GM19239 (cell line): Measurements from ENCODE around the gene TRPM7.
"Not testable (repeated sequence)": the region's sequence is repeated elsewhere in the genome, so short reads cannot be mapped to it uniquely, and the experiment has no call there.

Source experiments
- DNase-seq: peaks from one replicate; pipeline ENCODE4 v3.0.0; 2011; ENCODE audit warnings: low spot score; ENCODE audit not compliant: insufficient read length
- FAIRE-seq: peaks from 2 replicates; lab custom pipeline; 2011; peaks lifted over from hg19 to GRCh38; lab: Jason Lieb, UNC

The TRPM7 gene

DNA sequence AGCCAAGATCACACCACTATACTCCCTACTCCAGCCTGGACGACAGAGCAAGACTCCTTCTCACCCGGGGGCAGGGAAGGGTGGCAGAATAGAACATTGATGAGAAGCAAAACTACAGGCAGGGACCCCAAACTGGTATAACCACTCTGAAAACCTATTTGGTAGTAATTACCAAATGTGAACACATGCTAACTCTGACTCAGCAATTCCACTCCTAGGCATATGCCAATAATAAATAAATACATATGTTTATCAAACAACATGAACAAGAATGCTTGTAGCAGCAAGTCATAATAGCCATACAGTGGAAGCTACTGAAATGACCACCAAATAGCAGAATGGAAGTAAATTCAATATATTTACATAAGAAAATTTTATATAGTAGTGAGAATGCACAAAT is 109.1 kb downstream of the TRPM7 start:
- FAIRE-seq (no peak), DNase-seq (no peak)

DNA sequence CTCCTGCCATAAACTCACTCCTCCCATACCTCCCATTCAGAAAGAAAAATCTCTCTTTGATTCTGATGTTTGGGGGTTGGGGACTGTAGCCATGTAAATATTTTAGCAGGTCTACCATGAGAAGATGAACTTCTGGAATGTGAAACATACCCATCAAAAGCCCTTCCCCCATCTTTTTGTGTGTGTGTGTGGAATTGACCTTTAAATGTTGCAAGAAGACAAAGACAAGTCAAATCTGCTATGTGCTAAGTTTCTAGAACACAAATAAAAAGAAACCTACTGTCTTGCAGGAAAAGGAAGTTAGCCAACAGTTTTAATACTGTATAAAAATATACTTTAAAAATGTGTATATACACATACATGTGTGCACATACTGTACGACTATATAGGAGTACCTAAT is 110.4 kb downstream of the TRPM7 start:
- DNase-seq: no peak
- FAIRE-seq: no peak

DNA sequence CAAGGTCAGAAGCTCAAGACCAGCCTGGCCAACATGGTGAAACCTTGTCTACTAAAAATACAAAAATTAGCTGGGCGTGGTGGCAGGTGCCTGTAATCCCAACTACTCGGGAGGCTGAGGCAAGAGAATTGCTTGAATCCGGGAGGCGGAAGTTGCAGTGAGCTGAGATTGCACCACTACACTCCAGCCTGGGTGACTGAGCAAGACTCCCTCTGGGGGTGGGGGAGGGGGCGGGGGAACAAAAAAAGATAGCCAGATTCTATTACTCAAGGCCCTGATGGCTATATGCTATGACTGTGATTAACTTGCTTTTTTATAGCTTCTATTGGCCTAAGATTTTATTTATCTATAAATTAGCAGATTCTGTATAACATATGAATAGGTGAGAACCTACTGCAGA is 112.8 kb downstream of the TRPM7 start:
- not testable (repeated sequence) for FAIRE-seq, DNase-seq

DNA sequence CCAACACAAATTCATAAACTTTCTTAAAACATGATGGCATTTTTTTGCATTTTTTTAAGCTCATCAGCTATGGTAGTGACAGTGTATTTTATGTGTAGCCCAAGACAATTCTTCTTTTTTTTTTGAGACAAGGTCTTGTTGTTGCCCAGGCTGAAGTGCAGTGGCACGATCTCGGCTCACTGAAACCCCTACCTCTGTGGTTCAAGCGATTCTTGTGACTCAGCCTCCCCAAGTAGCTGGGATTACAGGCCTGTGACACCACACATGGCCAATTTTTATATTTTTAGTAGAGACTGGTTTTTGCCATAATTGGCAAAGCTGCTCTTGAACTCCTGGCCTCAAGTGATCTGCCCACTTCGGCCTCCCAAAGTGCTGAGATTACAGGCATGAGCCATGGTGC is 122.8 kb downstream of the TRPM7 start:
- FAIRE-seq (no peak), DNase-seq (no peak)

DNA sequence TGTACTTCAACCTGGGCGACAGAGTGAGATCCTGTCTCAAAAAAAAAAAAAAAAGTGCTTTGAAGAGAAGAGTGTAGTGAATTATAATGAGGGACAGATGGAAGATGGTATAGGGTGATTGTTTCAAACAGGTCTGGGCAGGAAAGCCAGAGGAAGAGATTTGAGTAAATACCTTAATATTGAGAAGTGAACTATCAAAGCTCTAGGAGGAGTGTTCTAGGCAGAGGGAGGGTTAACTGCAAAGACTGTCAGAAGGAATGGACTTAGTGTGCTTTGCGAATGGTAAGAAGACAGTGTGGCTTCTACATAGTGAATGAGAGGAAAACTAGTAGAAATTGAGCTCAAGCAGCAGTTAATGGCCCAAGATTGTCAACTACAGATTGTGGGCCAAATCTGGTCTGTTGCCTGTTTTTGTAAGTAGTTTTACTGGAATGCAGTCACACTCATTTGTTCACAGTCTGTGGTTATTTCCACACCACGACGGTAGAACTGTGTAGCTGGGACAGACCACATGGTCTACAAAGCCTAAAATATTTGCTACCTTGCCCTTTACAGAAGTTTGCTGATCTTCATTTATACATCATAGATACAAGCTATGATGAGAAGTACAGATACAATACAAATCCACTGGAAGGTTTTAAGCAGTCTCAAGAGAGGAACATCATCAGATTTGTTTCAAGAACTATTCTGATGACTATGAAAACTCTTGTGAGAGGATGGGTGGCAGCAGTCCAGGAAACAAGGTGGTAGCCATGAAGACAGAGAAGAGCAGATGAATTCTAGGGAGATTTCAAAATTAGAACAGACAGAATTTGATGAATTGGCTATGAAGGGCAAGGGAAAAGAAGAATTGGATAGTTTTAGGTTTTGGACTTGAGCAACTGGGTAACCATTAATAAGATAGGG is 123.6 kb downstream of the TRPM7 start:
- DNase-seq: no peak
- FAIRE-seq: peak; percentile 37

DNA sequence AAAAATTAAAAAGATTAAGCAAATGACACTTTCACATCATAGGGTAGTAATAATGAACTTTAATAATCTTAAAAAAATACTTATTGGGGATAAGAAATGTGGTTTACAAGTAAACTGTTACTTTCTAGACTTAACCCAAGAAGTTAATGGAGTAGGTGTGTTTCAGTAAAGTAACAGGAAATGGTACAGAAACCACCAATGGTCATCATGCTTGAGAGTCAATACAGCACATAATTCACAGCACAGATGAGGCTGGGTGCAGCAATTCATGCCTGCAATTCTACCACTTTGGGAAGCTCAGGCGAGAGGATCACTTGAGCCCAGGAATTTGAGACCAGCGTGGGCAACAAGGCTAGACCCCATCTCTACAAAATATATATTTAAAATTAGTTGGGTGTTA is 128.6 kb downstream of the TRPM7 start:
- DNase-seq (no peak), FAIRE-seq (no peak)

DNA sequence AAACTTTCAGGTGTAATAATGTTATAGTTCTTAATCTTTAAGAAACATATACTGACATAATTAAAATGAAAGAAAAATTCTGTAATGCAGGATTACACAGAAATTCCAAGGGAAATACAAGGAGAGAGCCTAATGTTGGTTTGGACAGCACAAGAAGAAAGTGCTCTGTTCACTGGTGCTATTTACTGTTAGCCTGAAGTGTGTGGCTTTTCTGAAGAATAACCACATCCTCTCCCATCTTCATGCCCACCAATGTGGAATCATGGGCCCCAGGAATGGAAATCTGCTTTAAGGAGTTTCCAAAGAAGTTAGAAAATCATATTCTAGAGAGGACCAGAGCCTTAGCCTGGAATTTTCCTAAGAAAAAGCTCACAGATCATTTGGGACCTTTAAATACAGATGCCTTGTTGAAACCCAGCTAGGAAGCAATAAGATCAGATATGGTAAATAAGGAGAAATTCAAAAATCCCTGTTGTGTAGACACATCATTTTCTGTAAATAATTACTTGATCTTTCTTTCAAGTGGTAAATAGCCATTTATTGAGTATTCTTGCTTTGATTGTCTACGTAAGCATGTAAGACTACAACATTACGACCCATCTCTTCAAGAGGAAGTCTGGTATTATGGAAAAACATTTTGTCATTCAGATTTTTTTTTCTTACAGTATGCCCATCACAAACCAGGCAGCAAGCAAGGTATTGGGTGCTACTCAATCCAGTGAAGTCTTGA is 129.8 kb downstream of the TRPM7 start:
- DNase-seq: no peak
- FAIRE-seq: no peak

DNA sequence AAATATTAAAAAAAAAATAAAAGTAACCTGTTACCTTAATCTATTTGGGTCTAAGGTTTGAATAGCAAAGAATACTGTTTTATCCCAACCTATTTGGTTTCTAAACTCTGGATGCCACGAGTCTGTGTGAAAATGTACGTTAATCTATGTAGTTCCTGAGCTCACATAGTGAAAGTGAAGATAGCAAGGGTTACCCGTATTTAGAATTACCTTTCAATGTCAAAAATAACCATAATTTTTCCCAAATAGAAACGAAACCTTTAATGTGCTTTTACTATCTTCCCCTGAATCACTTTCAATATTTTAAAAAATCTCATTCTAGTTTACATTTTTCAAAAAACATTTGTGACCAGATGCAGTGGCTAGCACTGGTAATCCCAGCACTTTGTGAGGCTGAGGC is 134.4 kb downstream of the TRPM7 start:
- DNase-seq (no peak), FAIRE-seq (no peak)

DNA sequence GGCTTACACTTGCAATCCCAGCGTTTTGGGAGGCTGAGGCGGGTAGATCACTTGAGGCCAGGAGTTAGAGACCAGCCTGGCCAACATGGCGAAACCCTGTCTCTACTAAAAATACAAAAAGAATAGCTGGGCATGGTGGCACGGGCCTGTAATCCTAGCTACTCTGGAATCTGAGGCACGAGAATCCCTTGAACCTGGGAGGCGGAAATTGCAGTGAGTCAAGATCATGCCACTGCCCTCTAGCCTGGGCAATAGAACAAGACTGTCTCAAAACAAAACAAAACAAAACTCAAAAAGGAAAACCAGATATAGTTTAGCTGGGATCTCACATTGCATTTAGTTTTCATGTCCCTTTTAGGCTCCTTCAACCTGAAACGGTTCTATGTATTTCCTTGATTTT is 137.3 kb downstream of the TRPM7 start:
- FAIRE-seq: no peak
- no peak for DNase-seq

DNA sequence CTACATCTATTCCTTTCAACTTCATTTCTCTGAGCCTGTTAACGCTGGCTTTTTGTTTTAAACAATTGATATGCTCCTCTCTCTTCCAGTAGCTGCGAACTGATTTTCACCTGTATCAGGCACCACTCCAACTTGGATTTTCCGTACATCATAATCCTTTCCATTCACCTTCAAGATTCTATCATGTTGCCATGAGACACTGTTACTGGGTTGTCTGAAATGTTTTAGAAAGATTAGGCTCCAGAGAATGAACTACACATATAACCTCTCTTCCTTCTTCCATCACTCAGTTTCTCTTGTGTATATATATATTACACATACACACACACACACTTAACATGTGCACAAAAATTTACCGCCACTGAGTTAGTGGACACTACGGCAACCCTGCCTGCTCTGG is 140.0 kb downstream of the TRPM7 start, which contains the start of gene USP50:
TSS of gene USP50 (minus strand) at position 101 of the 400 bp plus-strand sequence. CDS start 141 bp downstream, outside the sequence.
- DNase-seq: no peak
- no peak for FAIRE-seq

DNA sequence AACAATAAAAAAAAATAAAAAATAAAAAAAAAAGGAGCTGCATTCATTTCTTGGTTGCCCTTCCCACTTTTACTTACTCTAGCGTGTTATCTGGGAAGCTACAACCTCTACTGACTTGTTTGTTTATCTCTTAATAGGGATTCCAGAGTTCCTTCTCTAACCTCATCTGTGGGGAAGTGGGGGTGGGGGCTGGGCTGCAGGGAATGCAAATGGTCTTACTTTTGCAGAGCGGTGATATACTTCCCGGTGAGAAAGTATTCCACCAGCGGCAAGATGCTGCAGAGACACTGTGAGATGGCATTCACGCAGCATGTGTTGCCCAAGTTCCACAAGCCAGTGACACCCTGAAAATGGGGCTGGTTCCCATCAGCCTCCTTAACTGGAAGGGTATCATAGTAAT is 142.2 kb downstream of the TRPM7 start:
- DNase-seq (no peak), FAIRE-seq (no peak)

DNA sequence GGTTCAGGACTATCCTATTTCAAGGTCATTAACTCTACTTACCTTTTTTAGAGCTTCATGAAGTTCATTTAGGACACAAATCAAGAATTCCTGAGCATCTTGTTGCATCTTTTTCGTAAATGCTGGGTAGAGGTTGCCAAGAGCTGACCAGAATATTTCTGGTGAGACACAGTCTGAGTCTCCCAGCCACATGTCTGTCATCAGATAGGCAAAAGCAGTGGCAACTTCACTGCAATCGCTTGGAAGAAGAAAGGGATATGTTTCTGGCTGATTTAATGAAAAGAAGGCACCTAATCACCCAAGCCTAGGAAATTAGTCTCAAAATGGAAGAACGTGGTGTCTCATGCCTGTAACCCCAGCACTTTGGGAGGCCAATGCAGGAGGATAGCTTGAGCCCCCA is 143.0 kb downstream of the TRPM7 start:
- DNase-seq (no peak), FAIRE-seq (no peak)

DNA sequence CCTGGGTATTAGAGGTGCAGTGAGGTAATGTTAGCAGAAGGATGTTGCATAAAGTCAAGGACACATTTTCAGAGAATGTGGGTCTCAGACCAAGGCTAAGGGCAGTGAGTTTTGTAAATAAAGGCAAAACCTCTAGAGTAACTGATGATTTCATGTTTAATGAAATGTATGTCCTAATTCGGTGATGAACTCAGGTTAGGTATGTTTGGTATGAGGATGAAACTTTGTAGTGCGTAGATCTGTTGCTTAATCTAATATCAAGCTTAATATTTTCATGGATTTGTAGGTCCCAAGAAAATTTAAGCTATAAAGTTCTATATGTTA is 143.7 kb downstream of the TRPM7 start:
- no peak for DNase-seq
- FAIRE-seq: peak; percentile 33

DNA sequence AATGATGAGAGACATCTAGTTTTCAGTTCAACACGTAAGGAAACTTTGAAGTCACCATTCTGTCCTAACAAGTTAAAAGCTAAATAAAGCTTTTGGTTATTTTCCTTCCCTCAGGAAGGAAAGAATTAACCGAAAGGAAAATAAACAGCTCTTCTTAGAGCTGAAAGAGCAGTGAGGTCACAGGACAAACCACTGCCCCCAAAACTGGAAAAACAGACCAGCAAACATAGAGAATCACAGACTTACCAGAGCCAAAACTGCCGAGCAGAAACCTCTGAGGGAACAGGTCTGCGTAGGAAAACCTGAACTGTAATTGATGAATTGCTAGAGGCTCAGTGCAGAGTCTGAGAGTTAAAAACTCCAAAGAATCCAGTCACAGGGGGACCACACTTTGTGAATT is 154.8 kb downstream of the TRPM7 start:
- FAIRE-seq: no peak
- no peak for DNase-seq

DNA sequence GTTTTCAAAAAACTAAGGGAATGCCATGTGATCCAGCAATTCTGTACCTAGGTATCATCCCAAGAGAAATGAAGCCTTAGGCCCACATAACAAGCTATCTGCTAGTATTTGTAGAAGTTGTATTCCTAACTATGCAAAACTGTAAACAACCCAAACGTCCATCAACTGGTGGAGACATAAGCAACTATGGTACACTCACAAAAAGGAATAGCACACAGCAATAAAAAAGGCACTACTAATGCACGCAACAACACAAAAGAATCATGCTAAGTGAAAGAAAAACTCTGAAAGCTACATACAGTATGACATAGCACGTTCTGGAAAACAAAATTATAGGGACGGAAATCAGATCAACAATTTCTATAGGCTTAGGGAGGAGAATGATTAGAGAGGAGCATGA is 155.4 kb downstream of the TRPM7 start:
- DNase-seq: no peak
- no peak for FAIRE-seq

DNA sequence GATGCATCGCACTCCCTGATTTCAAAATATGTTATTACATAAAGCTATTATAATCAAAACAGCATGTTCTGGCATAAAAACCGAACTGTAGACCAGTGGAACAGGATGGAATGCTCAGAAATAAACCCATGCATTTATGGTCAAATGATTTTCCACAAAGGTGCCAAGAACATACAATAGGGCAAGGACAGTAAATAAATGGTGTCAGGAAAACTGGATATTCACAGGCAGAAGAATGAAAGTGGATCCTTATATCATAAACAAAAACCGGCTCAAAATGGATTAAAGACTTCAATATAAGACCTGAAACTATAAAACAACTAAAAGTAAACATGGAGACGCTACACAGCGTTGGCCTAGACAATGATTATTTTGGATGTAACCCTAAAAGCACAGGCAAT is 162.7 kb downstream of the TRPM7 start:
- FAIRE-seq: no peak
- no peak for DNase-seq

DNA sequence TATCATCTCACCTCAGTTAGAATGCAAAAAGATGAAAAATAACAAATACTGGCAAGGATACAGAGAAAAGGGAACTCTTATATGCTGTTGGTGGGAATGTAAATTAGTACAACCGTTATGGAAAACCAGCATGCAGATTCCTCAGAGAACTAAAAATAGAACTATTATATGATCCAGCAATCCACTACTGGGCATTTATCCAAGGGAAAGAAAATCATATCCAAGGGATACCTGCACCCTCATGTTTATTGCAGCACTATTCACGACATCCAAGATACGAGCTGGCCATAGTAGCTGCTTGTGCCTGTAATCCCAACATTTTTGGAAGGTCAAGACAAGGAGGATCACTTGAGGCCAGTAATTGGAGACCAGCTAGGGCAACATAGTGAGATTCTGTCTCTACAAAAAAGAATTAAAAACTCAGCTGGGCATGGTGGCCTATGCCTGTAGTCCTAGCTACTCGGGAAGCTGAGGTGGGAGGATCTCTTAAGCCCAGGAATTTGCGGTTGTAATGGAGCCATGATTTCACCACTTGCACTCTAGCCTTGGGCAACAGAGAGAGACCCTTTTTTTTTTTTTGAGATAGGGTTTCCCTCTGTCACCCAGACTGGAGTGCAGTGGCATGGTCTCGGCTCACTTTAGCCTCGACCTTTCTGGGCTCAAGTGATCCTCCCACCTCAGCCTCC is 166.7 kb downstream of the TRPM7 start:
- FAIRE-seq (no peak), DNase-seq (no peak)

DNA sequence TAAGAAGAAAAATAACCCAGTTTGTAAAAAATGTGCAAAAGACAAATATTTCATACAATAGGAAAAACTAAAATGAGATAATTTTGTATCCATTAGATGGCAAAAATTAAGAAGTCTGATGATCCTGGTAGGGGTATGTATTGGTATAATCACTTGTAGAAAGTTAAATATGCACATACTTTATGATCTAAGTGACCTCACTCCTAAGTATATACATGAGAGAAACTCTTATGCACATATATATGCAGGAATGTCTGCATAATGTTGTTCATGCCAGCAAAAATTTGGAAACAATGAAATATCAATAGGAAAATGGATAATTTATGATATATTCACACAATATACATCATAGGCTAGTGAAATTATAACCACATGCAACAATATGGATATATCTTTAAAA is 173.6 kb downstream of the TRPM7 start:
- FAIRE-seq: no peak

More for the DNA sequence above, 173.6 kb downstream of the TRPM7 start:
- DNase-seq: no peak
